ENCODE measurements around the gene ABCC11. TPM values are rescaled to one million over a fixed set of nuclear protein-coding genes. Genes with fewer than 3 reads are reported as not detected.

The ABCC11 gene
- total RNA-seq, 4 donors from 2014 or later = not detected

DNA sequence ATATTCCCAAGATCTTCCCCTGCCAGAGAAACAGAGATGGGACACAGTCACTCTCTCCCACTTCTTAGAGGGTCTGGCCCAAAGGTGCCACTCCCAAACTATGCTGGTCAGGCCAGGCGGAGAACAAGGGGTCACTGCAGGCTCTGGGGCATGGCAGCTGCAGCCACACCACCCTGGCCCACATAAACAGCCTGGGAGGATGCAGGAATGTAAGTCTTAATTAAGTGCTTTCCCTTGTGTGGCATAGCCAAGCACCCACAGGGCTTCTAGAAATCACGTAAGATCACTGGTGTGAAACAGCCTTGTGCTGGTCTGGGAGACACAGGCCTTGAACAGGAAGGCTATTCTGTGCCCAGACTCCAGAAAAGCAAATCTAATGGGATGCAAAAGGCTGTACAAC lies 123.1 kb downstream of the ABCC11 start:
- Histone ChIP-seq H3K27ac (no peak overlapping the region), H3K27me3 (no peaks in the 10 kb centered on the region), H3K36me3 (no peaks in the 10 kb centered on the region), H3K4me1 (no peaks in the 10 kb centered on the region), H3K4me3 (no peak overlapping the region), H3K9me3 (no peaks in the 10 kb centered on the region)
- no peak for DNase-seq (ENCODE audit: low spot score in 2 of 2)
- WGBS, 2 donors = 82 to 87% methylated on average over 2 of the region's 2 CpGs
- TF ChIP-seq, protein P1, sequence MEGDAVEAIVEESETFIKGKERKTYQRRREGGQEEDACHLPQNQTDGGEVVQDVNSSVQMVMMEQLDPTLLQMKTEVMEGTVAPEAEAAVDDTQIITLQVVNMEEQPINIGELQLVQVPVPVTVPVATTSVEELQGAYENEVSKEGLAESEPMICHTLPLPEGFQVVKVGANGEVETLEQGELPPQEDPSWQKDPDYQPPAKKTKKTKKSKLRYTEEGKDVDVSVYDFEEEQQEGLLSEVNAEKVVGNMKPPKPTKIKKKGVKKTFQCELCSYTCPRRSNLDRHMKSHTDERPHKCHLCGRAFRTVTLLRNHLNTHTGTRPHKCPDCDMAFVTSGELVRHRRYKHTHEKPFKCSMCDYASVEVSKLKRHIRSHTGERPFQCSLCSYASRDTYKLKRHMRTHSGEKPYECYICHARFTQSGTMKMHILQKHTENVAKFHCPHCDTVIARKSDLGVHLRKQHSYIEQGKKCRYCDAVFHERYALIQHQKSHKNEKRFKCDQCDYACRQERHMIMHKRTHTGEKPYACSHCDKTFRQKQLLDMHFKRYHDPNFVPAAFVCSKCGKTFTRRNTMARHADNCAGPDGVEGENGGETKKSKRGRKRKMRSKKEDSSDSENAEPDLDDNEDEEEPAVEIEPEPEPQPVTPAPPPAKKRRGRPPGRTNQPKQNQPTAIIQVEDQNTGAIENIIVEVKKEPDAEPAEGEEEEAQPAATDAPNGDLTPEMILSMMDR (IDR thresholded peaks at IDR 0.05) = no peak
- TF ChIP-seq POLR2A (IDR thresholded peaks at IDR 0.05) (no peak), EP300 (IDR thresholded peaks at IDR 0.05) (no peak)

DNA sequence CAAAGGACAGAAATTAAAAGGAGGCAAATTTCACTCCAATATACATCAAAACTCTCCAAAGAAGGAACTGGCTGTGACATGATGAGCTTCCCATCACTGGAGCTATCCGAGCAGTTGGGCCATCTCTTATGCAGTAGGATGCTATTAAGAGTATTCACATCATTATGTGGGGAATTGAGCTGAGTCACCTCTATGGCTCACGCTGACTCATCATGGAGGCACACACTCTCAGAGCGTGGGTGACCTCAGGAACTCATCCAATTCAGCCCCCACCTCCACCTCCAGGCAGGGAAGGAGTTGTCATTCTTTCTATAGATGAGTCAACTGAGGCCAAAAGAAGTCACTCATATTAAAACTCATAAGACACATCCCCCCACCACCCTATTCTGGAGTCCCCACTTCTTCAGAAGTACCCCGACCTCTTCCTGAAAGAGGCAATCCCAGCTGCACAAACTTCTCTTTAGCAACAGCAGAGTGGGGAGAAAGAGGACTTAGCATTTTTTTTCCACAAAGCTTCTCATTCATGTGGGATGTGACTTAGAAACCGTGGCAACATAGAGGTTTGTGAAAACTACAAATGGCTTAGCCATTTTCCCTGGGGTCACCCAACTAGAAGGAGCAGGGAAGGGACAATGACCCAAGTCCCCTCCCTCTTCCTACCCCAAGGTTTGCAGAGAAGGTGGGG lies 124.1 kb downstream of the ABCC11 start:
- 36 to 48% methylated on average over 5 of the region's 5 CpGs for WGBS, 2 donors
- Histone ChIP-seq H3K4me1 (no peaks in the 10 kb centered on the region), H3K27ac (no peak overlapping the region), H3K36me3 (no peaks in the 10 kb centered on the region), H3K27me3 (no peaks in the 10 kb centered on the region), H3K4me3 (no peak overlapping the region), H3K9me3 (no peaks in the 10 kb centered on the region)
- no peak for DNase-seq (ENCODE audit: low spot score in 2 of 2)
- TF ChIP-seq POLR2A (IDR thresholded peaks at IDR 0.05) (no peak), EP300 (IDR thresholded peaks at IDR 0.05) (no peak)
- TF ChIP-seq, protein P1 (IDR thresholded peaks at IDR 0.05) = no peak

DNA sequence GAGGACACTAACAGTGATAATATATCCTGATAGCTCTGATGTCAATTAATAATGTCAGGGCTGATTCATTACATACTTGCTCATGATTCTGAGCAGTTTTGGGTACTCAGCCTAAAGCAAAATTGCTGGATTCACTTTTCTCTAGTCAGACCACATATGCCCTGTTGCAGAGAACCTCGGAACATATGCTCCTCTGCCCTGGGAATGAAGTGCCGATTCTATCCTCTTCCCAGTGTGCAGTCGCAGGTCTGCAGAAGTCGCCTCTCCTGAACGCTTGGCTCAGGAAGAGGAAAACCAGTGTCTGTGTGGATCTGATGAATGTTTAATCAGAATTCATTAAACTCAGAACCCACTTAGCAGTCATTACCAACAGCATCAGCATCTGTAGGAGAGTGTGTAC lies 126.1 kb downstream of the ABCC11 start:
- Histone ChIP-seq H3K4me3 (no peak overlapping the region), H3K4me1 (no peaks in the 10 kb centered on the region), H3K27ac (no peak overlapping the region), H3K27me3 (no peaks in the 10 kb centered on the region), H3K9me3 (no peaks in the 10 kb centered on the region), H3K36me3 (no peaks in the 10 kb centered on the region)
- DNase-seq (ENCODE audit: low spot score in 2 of 2) = no peak
- no peak for TF ChIP-seq POLR2A (IDR thresholded peaks at IDR 0.05)
- TF ChIP-seq, protein P1 (IDR thresholded peaks at IDR 0.05) = no peak
- no peak for TF ChIP-seq EP300 (IDR thresholded peaks at IDR 0.05)
- WGBS, 2 donors = 85 to 89% methylated on average over 5 of the region's 5 CpGs

DNA sequence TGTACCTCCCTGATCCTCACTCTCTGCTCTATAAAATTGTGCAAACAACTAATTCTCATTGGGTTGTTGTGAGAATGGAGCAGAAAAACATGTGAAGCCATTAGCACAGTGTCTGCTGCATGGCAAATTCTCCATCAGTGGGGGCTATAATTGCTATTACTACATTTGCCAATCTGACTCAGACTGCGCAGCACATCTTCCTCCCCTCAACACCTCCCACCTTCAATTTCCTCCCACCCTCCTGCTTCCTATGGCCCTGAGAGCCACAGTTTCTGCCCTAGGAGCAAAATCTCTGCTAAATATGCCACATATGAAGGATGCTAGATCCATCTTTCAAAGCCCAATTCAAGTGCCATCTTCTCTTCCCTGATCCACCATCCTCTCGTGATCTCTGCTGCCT lies 128.5 kb downstream of the ABCC11 start:
- H3K9me3 ChIP-seq = no peaks in the 10 kb centered on the region
- no peaks in the 10 kb centered on the region for H3K36me3 ChIP-seq
- no peaks in the 10 kb centered on the region for H3K4me1 ChIP-seq
- no peak overlapping the region for H3K4me3 ChIP-seq
- WGBS, 2 donors = 88 to 92% methylated on average over 2 of the region's 2 CpGs
- no peak for DNase-seq (ENCODE audit: low spot score in 2 of 2)
- H3K27me3 ChIP-seq = no peaks in the 10 kb centered on the region
- no peak overlapping the region for H3K27ac ChIP-seq
- no peak for TF ChIP-seq EP300 (IDR thresholded peaks at IDR 0.05)
- no peak for TF ChIP-seq POLR2A (IDR thresholded peaks at IDR 0.05)
- TF ChIP-seq, protein P1 (IDR thresholded peaks at IDR 0.05) = no peak

DNA sequence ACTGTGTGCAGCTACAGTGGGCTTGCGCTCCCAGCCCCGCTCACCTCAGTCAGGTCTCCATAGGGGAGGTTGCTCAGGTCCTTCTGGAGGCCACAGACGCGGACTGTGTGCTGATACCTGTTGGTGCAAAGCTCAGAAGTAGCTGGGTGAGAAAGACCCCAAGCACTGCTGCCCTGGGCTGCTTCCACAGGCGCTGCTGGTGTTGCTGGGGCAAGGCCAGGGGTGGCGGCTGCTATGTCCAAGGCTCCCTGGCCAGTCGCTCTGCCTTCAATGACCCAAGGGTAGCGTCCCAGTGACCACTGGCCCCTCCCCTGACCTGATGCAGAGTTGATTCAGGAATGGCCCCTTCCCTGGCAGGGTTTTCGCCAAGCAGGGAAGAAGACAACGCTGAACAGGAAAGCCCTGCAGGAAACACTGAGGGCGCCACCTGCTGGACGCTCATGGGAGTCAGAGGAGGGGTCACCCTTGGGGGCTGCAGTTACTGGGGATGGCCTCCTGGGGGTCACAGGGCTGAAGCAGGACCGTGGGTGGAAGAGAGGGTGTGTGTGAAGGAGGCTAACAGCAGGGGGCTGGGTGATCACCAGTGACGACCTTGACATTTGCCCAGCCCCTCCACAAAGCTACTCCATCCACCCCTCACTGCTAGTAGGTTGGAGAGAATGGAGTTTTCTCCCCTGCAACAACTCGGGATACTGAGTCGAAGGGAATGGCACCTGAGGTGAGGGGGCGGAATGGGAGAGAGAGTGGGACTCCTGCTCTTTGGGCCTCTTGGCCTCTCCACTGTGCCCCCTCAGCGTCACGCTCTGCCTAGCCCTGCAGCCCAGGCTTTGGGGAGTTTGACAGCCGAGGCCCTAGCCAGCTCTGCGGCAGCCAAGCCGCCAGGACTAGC lies 129.9 kb downstream of the ABCC11 start:
- H3K27ac ChIP-seq = no peak overlapping the region
- H3K4me1 ChIP-seq = no peaks in the 10 kb centered on the region
- 66 to 67% methylated on average over 19 to 22 of the region's 22 CpGs for WGBS, 2 donors
- no peaks in the 10 kb centered on the region for H3K27me3 ChIP-seq
- TF ChIP-seq EP300 (IDR thresholded peaks at IDR 0.05) = no peak
- TF ChIP-seq, protein P1 (IDR thresholded peaks at IDR 0.05) = peak in 4 of 5 experiments; percentile 22 to 45 (median 32)
- no peaks in the 10 kb centered on the region for H3K9me3 ChIP-seq
- H3K36me3 ChIP-seq = no peaks in the 10 kb centered on the region
- peak in 1 of 2 donors; percentile 6 for DNase-seq (ENCODE audit: low spot score in 2 of 2)
- H3K4me3 ChIP-seq = no peak overlapping the region
